ENCODE data around the gene MMP25. TPM values are rescaled to one million over a fixed set of nuclear protein-coding genes. Genes with fewer than 3 reads are reported as not detected.

Gene MMP25
- total RNA-seq, 2 experiments from 2014 or later = 0.63 to 5.6 TPM

GRCh38 chr16:3096362-3096761 is 50.0 kb downstream of the MMP25 start:
- ChIA-PET POLR2A (no interaction called here), CTCF (ENCODE audit: unreplicated experiment) (interaction anchor here (0.6 kb wide), 1 partner anchor 148 kb away, joined by 3 read pairs; no protein-coding TSS in a partner anchor)
- no peak overlapping the region for H3K4me3 ChIP-seq (ENCODE audit: low read depth, low read length, poor library complexity, severe bottlenecking)
- intact Hi-C loops (cut with micrococcal nuclease; ENCODE audit: unreplicated experiment) = no loop called here
- H2AFZ ChIP-seq (ENCODE audit: low read length) = peak overlapping the region; percentile 33; the same call in 1 of the 2 replicates
- no peak overlapping the region for H3K27ac ChIP-seq (ENCODE audit: low read depth, low read length, poor library complexity, severe bottlenecking)
- no peak for TF ChIP-seq EZH2phosphoT487 (IDR thresholded peaks at IDR 0.05; ENCODE audit: borderline replicate concordance, low read depth, low read length)
- no peak for TF ChIP-seq CTCF (conservative IDR thresholded peaks at IDR 0.05; ENCODE audit: low read length)
- H3K9me3 ChIP-seq (ENCODE audit: low read length) = no peaks in the 10 kb centered on the region
- peaks cover 44% of the 10 kb centered on the region for H3K4me1 ChIP-seq (ENCODE audit: insufficient read depth, low read length, poor library complexity, severe bottlenecking)
- no TSS peak for BruUV-seq (replicated peaks)
- no peaks in the 10 kb centered on the region for H4K20me1 ChIP-seq (ENCODE audit: insufficient read depth, low read length)
- H3K36me3 ChIP-seq (ENCODE audit: insufficient read depth, low read length) = no peaks in the 10 kb centered on the region
- no peaks in the 10 kb centered on the region for H3K9me2 ChIP-seq (ENCODE audit: insufficient read depth, low read length)
- no peaks in the 10 kb centered on the region for H3K79me2 ChIP-seq (ENCODE audit: insufficient read depth, low read depth, low read length)
- no peak for DNase-seq (ENCODE audit: low spot score)
- H3K4me2 ChIP-seq (ENCODE audit: low read length) = no peak overlapping the region

GRCh38 chr16:3097266-3097665 is 50.9 kb downstream of the MMP25 start:
- intact Hi-C loops (cut with micrococcal nuclease; ENCODE audit: unreplicated experiment) = no loop called here
- ChIA-PET POLR2A (interaction anchor here (0.6 kb wide), 2 partner anchors 31 to 188 kb away, joined by 3 read pairs; no protein-coding TSS in a partner anchor), CTCF (ENCODE audit: unreplicated experiment) (no interaction called here)
- Histone ChIP-seq H3K4me2 (ENCODE audit: low read length) (no peak overlapping the region), H3K79me2 (ENCODE audit: insufficient read depth, low read depth, low read length) (no peaks in the 10 kb centered on the region), H3K36me3 (ENCODE audit: insufficient read depth, low read length) (no peaks in the 10 kb centered on the region), H3K27ac (ENCODE audit: low read depth, low read length, poor library complexity, severe bottlenecking) (no peak overlapping the region), H3K4me1 (ENCODE audit: insufficient read depth, low read length, poor library complexity, severe bottlenecking) (peaks cover 53% of the 10 kb centered on the region), H2AFZ (ENCODE audit: low read length) (no peak overlapping the region), H3K9me2 (ENCODE audit: insufficient read depth, low read length) (no peaks in the 10 kb centered on the region), H3K9me3 (ENCODE audit: low read length) (no peaks in the 10 kb centered on the region), H3K4me3 (ENCODE audit: low read depth, low read length, poor library complexity, severe bottlenecking) (no peak overlapping the region), H4K20me1 (ENCODE audit: insufficient read depth, low read length) (no peaks in the 10 kb centered on the region)
- TF ChIP-seq EZH2phosphoT487 (IDR thresholded peaks at IDR 0.05; ENCODE audit: borderline replicate concordance, low read depth, low read length) (no peak), CTCF (conservative IDR thresholded peaks at IDR 0.05; ENCODE audit: low read length) (no peak)
- DNase-seq (ENCODE audit: low spot score) = no peak
- BruUV-seq (replicated peaks) = no TSS peak

GRCh38 chr16:3098459-3099394 is 52.4 kb downstream of the MMP25 start, which contains the start of gene ZSCAN10:
ZSCAN10 (minus strand) TSS chr16:3099294; CDS start chr16:3092937, 6,357 bp downstream.
- Histone ChIP-seq H3K4me3 (ENCODE audit: low read depth, low read length, poor library complexity, severe bottlenecking) (peak within 1 kb of the TSS; percentile 56), H3K4me1 (ENCODE audit: insufficient read depth, low read length, poor library complexity, severe bottlenecking) (peaks cover 50% of the 10 kb centered on the region), H2AFZ (ENCODE audit: low read length) (peak within 1 kb of the TSS; percentile 83), H3K27ac (ENCODE audit: low read depth, low read length, poor library complexity, severe bottlenecking) (no peak within 1 kb of the TSS), H4K20me1 (ENCODE audit: insufficient read depth, low read length) (no peaks in the 10 kb centered on the region), H3K9me2 (ENCODE audit: insufficient read depth, low read length) (no peaks in the 10 kb centered on the region), H3K79me2 (ENCODE audit: insufficient read depth, low read depth, low read length) (no peaks in the 10 kb centered on the region), H3K36me3 (ENCODE audit: insufficient read depth, low read length) (no peaks in the 10 kb centered on the region), H3K9me3 (ENCODE audit: low read length) (no peaks in the 10 kb centered on the region), H3K4me2 (ENCODE audit: low read length) (peak within 1 kb of the TSS; percentile 73)
- DNase-seq (ENCODE audit: low spot score) = no peak
- CTCF ChIA-PET (ENCODE audit: unreplicated experiment) = no interaction called here
- intact Hi-C loops (cut with micrococcal nuclease; ENCODE audit: unreplicated experiment) = no loop called here
- TF ChIP-seq CTCF (conservative IDR thresholded peaks at IDR 0.05; ENCODE audit: low read length) (no peak), EZH2phosphoT487 (IDR thresholded peaks at IDR 0.05; ENCODE audit: borderline replicate concordance, low read depth, low read length) (no peak)
- POLR2A ChIA-PET = interaction anchor here (0.7 to 0.8 kb wide), 2 partner anchors 24 to 943 kb away, joined by 3 read pairs; partner anchors contain the start of gene TRAF7
- BruUV-seq (replicated peaks) = no TSS peak

Measured in OCI-LY7 (cell line).